ENCODE results near the gene ITGA5. TPM values are rescaled to one million over a fixed set of nuclear protein-coding genes. Genes with fewer than 3 reads are reported as not detected.
A peak's percentile ranks its signal among the peaks of the same experiment; 100 is the strongest.

The ITGA5 gene
- polyA plus RNA-seq, 1 donor (not counting 4 experiments of a cell fraction or from before 2014, with no cell fraction given) = 47.9 TPM

DNA sequence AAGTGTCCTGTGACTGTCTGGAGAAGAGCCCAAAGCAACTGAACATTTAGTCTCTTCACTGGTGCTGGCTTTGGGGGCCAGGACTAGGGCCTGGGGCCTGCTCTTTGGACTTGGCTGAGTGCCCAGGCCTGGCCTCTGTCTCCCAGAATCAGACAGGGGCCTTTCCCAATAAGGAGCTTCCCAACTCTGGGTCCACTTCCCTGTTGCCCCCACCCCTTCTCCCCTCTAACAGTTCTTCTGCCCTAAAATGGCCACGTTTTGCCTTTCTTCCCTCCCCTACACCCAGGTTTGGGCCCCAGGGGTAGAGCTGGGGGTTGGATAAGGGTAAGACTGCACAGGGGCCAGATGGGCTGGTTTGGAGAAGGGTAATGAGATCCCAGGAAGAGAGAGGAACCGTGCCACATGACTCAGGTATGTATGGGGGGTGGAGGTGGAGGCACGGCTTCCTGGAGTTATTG is 10.0 kb upstream of the ITGA5 start:
- no peaks in the 10 kb centered on the region for H3K9me3 ChIP-seq (ENCODE audit: control insufficient read depth, low read depth, low read length)

DNA sequence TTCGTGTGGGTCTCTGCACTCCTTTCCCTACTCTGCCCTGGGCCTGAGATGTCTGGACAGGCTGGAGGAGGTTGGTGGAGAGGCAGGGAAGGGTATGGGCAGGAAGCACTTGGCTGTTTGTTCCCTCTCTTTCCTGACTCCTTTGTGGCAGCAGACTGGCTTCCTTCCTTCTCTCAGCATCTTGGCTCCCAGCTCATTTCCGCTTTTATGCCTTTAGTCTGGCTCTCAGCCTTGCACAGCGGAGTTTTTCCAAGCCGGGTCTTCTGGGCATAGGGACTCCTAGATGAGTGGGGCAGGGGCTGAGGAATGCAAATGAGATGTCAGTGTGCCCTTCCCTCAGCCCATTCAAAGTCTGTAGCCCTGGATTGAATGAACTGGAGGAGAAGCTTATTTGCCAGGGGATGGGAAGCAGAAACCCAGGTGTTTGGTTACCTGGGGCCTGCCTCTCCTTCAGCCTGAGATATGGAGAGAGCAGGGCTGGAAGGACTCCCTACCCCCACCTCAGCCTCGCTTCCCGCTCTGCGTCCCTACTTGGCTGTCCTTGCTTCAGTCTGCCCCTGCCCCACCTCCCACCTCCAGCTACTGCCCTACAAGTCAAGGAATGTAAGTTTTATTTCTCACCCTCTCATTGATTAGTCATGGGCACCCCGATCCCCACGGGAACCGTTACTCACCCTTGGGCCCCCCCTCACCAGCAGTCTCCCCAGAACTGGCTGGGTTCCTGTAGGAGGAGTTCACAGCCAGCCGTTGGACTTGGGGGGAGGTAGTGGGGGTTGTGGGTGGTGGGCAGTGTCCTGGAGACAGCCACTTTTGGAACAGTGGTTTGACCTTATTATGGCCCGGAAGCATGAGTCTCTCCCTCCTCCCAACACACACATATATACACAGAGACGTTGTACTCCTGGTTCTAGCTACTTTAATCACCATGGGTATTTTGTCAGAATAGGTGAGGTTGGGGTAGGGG is 9.3 kb upstream of the ITGA5 start:
- Histone ChIP-seq H3K4me3 (ENCODE audit: control insufficient read depth in 2 of 3, extremely low read depth in 1 of 3, insufficient read depth in 2 of 3, low read depth in 1 of 3, low read length in 3 of 3) (peak overlapping the region in 1 of 3 experiments; percentile 24), H4K20me1 (ENCODE audit: control insufficient read depth, extremely low read depth, insufficient read depth, low read length) (no peaks in the 10 kb centered on the region), H2AFZ (ENCODE audit: control insufficient read depth, low read length) (no peak overlapping the region), H3K27ac (ENCODE audit: control insufficient read depth, insufficient read depth, low read length) (peak overlapping the region; percentile 83), H3K9me1 (ENCODE audit: control insufficient read depth, extremely low read depth, insufficient read depth, low read length) (no peaks in the 10 kb centered on the region), H3K4me1 (ENCODE audit: control insufficient read depth, extremely low read depth, insufficient read depth, low read length) (peaks cover 48% of the 10 kb centered on the region), H3K9me3 (ENCODE audit: control insufficient read depth, low read depth, low read length) (no peaks in the 10 kb centered on the region), H3K36me3 (ENCODE audit: control insufficient read depth in 2 of 2, extremely low read depth in 1 of 2, insufficient read depth in 2 of 2, low read length in 2 of 2) (no peaks in the 10 kb centered on the region), H3K79me2 (ENCODE audit: control insufficient read depth, insufficient read depth, low read length) (no peaks in the 10 kb centered on the region), H3K4me2 (ENCODE audit: control insufficient read depth, extremely low read depth, insufficient read depth, low read depth, low read length) (peak overlapping the region; percentile 62), H3K27me3 (ENCODE audit: control insufficient read depth, extremely low read depth, insufficient read depth, low read length) (no peaks in the 10 kb centered on the region), H3K9ac (ENCODE audit: control insufficient read depth, extremely low read depth, insufficient read depth, low read length) (peak overlapping the region; percentile 64)
- dilution Hi-C loops (cut with MboI; ENCODE audit: extremely low pct_ligation_motif_present, low sequenced_read_pairs) = no loop called here
- DNase-seq (ENCODE audit: low read depth, low spot score) = no peak
- FAIRE-seq = no peak
- TF ChIP-seq, protein P1, sequence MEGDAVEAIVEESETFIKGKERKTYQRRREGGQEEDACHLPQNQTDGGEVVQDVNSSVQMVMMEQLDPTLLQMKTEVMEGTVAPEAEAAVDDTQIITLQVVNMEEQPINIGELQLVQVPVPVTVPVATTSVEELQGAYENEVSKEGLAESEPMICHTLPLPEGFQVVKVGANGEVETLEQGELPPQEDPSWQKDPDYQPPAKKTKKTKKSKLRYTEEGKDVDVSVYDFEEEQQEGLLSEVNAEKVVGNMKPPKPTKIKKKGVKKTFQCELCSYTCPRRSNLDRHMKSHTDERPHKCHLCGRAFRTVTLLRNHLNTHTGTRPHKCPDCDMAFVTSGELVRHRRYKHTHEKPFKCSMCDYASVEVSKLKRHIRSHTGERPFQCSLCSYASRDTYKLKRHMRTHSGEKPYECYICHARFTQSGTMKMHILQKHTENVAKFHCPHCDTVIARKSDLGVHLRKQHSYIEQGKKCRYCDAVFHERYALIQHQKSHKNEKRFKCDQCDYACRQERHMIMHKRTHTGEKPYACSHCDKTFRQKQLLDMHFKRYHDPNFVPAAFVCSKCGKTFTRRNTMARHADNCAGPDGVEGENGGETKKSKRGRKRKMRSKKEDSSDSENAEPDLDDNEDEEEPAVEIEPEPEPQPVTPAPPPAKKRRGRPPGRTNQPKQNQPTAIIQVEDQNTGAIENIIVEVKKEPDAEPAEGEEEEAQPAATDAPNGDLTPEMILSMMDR (optimal IDR thresholded peaks at IDR 0.05 in 1 of 3, IDR thresholded peaks at IDR 0.05 in 1 of 3, conservative IDR thresholded peaks at IDR 0.05 in 1 of 3; ENCODE audit: extremely low read depth in 1 of 3, insufficient read depth in 2 of 3, low read length in 3 of 3) = no peak
- no peak for TF ChIP-seq EZH2 (IDR thresholded peaks at IDR 0.05; ENCODE audit: low read length)

More for the DNA sequence above, 10.0 kb upstream of the ITGA5 start:
- FAIRE-seq (no peak), DNase-seq (ENCODE audit: low read depth, low spot score) (no peak)
- Histone ChIP-seq H3K4me1 (ENCODE audit: control insufficient read depth, extremely low read depth, insufficient read depth, low read length) (peaks cover 45% of the 10 kb centered on the region), H3K4me2 (ENCODE audit: control insufficient read depth, extremely low read depth, insufficient read depth, low read depth, low read length) (peak overlapping the region; percentile 62), H3K9ac (ENCODE audit: control insufficient read depth, extremely low read depth, insufficient read depth, low read length) (peak overlapping the region; percentile 64), H3K36me3 (ENCODE audit: control insufficient read depth in 2 of 2, extremely low read depth in 1 of 2, insufficient read depth in 2 of 2, low read length in 2 of 2) (no peaks in the 10 kb centered on the region), H3K4me3 (ENCODE audit: control insufficient read depth in 2 of 3, extremely low read depth in 1 of 3, insufficient read depth in 2 of 3, low read depth in 1 of 3, low read length in 3 of 3) (peak overlapping the region in 1 of 3 experiments; percentile 24), H3K9me1 (ENCODE audit: control insufficient read depth, extremely low read depth, insufficient read depth, low read length) (no peaks in the 10 kb centered on the region), H2AFZ (ENCODE audit: control insufficient read depth, low read length) (peak overlapping the region; percentile 37), H3K79me2 (ENCODE audit: control insufficient read depth, insufficient read depth, low read length) (no peaks in the 10 kb centered on the region), H3K27me3 (ENCODE audit: control insufficient read depth, extremely low read depth, insufficient read depth, low read length) (no peaks in the 10 kb centered on the region), H3K27ac (ENCODE audit: control insufficient read depth, insufficient read depth, low read length) (peak overlapping the region; percentile 83), H4K20me1 (ENCODE audit: control insufficient read depth, extremely low read depth, insufficient read depth, low read length) (no peaks in the 10 kb centered on the region)
- TF ChIP-seq, protein P1 (optimal IDR thresholded peaks at IDR 0.05 in 1 of 3, IDR thresholded peaks at IDR 0.05 in 1 of 3, conservative IDR thresholded peaks at IDR 0.05 in 1 of 3; ENCODE audit: extremely low read depth in 1 of 3, insufficient read depth in 2 of 3, low read length in 3 of 3) = no peak
- no peak for TF ChIP-seq EZH2 (IDR thresholded peaks at IDR 0.05; ENCODE audit: low read length)
- dilution Hi-C loops (cut with MboI; ENCODE audit: extremely low pct_ligation_motif_present, low sequenced_read_pairs) = no loop called here
